ENCODE measurements around the gene SCP2. TPM values are rescaled to one million over a fixed set of nuclear protein-coding genes. Genes with fewer than 3 reads are reported as not detected.

SCP2 gene
- total RNA-seq, 1 experiment from 2014 or later = 56.4 TPM

DNA sequence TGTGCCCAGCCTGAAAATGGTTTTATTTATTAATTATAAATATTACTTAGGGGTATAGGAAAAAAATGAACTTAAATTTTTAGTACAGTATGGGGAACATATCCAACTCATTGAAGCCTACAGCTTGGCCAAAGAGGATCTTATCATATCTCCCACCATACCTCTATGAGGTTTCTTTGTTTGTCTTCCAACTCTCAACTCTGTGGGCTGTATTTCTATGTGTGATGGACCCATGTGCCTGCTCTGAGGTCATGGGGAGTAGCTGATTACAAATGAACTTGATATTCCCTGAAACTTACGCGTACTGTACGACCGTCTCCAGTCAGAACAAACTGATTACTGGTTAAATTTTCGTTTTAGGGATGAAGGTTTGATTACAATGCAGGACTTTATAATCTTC is 93.5 kb downstream of the SCP2 start:
- Mint-ChIP-seq H3K4me3 (no peak overlapping the region), H3K27ac (no peak overlapping the region), H3K4me1 (peaks cover 6% of the 10 kb centered on the region), H3K27me3 (ENCODE audit: low read depth) (no peaks in the 10 kb centered on the region), H3K36me3 (no peaks in the 10 kb centered on the region), H3K9me3 (no peaks in the 10 kb centered on the region)
- POLR2A ChIA-PET = no interaction called here
- CTCF ChIA-PET = no interaction called here
- ATAC-seq = no peak
- DNase-seq (ENCODE audit: low spot score) = no peak
- TF ChIP-seq SOX15 (CRISPR knock-in tag; IDR thresholded peaks at IDR 0.05) (no peak), RORB (CRISPR knock-in tag; IDR thresholded peaks at IDR 0.05) (no peak), SP1 (CRISPR knock-in tag; conservative IDR thresholded peaks at IDR 0.05) (no peak), MXD4 (CRISPR knock-in tag; IDR thresholded peaks at IDR 0.05; ENCODE audit: borderline replicate concordance) (no peak), TEAD4 (CRISPR knock-in tag; IDR thresholded peaks at IDR 0.05) (no peak), OVOL2 (CRISPR knock-in tag; IDR thresholded peaks at IDR 0.05; ENCODE audit: borderline replicate concordance) (no peak), ETV6 (CRISPR knock-in tag; IDR thresholded peaks at IDR 0.05) (no peak), CBFB (CRISPR knock-in tag; IDR thresholded peaks at IDR 0.05; ENCODE audit: low read depth) (no peak), CREM (CRISPR knock-in tag; IDR thresholded peaks at IDR 0.05) (no peak)
- TF ChIP-seq, protein P1, sequence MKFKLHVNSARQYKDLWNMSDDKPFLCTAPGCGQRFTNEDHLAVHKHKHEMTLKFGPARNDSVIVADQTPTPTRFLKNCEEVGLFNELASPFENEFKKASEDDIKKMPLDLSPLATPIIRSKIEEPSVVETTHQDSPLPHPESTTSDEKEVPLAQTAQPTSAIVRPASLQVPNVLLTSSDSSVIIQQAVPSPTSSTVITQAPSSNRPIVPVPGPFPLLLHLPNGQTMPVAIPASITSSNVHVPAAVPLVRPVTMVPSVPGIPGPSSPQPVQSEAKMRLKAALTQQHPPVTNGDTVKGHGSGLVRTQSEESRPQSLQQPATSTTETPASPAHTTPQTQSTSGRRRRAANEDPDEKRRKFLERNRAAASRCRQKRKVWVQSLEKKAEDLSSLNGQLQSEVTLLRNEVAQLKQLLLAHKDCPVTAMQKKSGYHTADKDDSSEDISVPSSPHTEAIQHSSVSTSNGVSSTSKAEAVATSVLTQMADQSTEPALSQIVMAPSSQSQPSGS (CRISPR knock-in tag; IDR thresholded peaks at IDR 0.05; ENCODE audit: borderline replicate concordance, low read depth) = no peak
- TF ChIP-seq, protein P2, sequence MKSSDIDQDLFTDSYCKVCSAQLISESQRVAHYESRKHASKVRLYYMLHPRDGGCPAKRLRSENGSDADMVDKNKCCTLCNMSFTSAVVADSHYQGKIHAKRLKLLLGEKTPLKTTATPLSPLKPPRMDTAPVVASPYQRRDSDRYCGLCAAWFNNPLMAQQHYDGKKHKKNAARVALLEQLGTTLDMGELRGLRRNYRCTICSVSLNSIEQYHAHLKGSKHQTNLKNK (CRISPR knock-in tag; IDR thresholded peaks at IDR 0.05) = no peak
- TF ChIP-seq, protein P3, sequence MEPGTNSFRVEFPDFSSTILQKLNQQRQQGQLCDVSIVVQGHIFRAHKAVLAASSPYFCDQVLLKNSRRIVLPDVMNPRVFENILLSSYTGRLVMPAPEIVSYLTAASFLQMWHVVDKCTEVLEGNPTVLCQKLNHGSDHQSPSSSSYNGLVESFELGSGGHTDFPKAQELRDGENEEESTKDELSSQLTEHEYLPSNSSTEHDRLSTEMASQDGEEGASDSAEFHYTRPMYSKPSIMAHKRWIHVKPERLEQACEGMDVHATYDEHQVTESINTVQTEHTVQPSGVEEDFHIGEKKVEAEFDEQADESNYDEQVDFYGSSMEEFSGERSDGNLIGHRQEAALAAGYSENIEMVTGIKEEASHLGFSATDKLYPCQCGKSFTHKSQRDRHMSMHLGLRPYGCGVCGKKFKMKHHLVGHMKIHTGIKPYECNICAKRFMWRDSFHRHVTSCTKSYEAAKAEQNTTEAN (CRISPR knock-in tag; IDR thresholded peaks at IDR 0.05) = no peak
- TF ChIP-seq, protein P4, sequence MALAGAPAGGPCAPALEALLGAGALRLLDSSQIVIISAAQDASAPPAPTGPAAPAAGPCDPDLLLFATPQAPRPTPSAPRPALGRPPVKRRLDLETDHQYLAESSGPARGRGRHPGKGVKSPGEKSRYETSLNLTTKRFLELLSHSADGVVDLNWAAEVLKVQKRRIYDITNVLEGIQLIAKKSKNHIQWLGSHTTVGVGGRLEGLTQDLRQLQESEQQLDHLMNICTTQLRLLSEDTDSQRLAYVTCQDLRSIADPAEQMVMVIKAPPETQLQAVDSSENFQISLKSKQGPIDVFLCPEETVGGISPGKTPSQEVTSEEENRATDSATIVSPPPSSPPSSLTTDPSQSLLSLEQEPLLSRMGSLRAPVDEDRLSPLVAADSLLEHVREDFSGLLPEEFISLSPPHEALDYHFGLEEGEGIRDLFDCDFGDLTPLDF (CRISPR knock-in tag; IDR thresholded peaks at IDR 0.05) = no peak
- TF ChIP-seq, protein P5, sequence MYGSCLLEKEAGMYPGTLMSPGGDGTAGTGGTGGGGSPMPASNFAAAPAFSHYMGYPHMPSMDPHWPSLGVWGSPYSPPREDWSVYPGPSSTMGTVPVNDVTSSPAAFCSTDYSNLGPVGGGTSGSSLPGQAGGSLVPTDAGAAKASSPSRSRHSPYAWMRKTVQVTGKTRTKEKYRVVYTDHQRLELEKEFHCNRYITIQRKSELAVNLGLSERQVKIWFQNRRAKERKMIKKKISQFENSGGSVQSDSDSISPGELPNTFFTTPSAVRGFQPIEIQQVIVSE (CRISPR knock-in tag; IDR thresholded peaks at IDR 0.05; ENCODE audit: borderline replicate concordance) = no peak

DNA sequence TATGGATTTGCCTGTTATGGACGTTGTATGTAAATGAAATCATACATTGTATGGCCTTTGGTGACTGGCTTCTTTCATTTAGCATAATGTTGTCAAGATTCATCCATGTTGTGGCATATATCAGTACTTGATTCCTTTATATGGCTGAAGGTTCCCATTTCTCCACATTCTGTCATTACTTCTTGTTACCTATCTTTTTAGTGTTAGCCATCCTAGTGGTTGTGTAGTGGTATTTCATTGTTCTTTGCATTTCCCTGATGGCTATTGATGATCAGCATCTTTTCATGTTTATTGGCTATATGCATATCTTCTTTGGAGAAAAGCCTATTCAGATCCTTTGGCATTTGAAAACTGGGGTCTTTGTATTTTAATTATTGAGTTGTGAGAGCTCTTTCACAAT is 95.1 kb downstream of the SCP2 start:
- Mint-ChIP-seq H3K4me1 (no peaks in the 10 kb centered on the region), H3K9me3 (no peaks in the 10 kb centered on the region), H3K27me3 (ENCODE audit: low read depth) (no peaks in the 10 kb centered on the region), H3K4me3 (no peak overlapping the region), H3K27ac (peak overlapping the region; percentile 61; the same call in 1 of the 2 replicates), H3K36me3 (no peaks in the 10 kb centered on the region)
- ATAC-seq (no peak), DNase-seq (ENCODE audit: low spot score) (no peak)
- ChIA-PET POLR2A (no interaction called here), CTCF (no interaction called here)
- TF ChIP-seq, protein P6, sequence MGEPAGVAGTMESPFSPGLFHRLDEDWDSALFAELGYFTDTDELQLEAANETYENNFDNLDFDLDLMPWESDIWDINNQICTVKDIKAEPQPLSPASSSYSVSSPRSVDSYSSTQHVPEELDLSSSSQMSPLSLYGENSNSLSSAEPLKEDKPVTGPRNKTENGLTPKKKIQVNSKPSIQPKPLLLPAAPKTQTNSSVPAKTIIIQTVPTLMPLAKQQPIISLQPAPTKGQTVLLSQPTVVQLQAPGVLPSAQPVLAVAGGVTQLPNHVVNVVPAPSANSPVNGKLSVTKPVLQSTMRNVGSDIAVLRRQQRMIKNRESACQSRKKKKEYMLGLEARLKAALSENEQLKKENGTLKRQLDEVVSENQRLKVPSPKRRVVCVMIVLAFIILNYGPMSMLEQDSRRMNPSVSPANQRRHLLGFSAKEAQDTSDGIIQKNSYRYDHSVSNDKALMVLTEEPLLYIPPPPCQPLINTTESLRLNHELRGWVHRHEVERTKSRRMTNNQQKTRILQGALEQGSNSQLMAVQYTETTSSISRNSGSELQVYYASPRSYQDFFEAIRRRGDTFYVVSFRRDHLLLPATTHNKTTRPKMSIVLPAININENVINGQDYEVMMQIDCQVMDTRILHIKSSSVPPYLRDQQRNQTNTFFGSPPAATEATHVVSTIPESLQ (CRISPR knock-in tag; IDR thresholded peaks at IDR 0.05) = no peak

DNA sequence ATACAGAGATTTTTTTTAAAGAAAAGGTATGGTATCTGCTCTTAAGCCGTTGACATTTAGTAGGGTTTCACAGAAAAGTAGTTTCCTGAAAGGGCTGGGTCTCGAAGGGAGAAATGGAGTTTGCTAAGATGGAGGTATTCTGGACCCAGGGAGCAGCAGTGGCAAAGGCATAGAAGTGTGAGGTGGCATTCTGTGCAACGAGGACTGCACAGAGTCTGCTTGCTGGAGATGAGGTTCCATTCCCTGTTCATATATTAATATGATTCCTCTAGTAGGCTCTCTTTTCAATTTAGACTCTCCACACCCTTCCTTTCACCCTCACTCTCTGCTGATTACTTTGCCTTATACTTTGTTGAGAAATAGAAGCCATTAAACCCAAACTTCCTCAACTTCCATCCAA is 96.5 kb downstream of the SCP2 start:
- no peak for TF ChIP-seq RORB (CRISPR knock-in tag; IDR thresholded peaks at IDR 0.05)
- TF ChIP-seq, protein P5 (CRISPR knock-in tag; IDR thresholded peaks at IDR 0.05; ENCODE audit: borderline replicate concordance) = no peak
- TF ChIP-seq ZBTB21 (CRISPR knock-in tag; IDR thresholded peaks at IDR 0.05; ENCODE audit: borderline replicate concordance) = no peak
- no peak for TF ChIP-seq HMGA2 (CRISPR knock-in tag; IDR thresholded peaks at IDR 0.05)
- no peak for TF ChIP-seq TP53 (CRISPR knock-in tag; IDR thresholded peaks at IDR 0.05)
- TF ChIP-seq, protein P7, sequence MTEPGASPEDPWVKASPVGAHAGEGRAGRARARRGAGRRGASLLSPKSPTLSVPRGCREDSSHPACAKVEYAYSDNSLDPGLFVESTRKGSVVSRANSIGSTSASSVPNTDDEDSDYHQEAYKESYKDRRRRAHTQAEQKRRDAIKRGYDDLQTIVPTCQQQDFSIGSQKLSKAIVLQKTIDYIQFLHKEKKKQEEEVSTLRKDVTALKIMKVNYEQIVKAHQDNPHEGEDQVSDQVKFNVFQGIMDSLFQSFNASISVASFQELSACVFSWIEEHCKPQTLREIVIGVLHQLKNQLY (CRISPR knock-in tag; IDR thresholded peaks at IDR 0.05) = no peak
- CTCF ChIA-PET = no interaction called here
- ATAC-seq (no peak), DNase-seq (ENCODE audit: low spot score) (no peak)
- H3K9me3 Mint-ChIP-seq = no peaks in the 10 kb centered on the region
- no peak overlapping the region for H3K4me3 Mint-ChIP-seq
- no peaks in the 10 kb centered on the region for H3K36me3 Mint-ChIP-seq
- H3K4me1 Mint-ChIP-seq = no peaks in the 10 kb centered on the region
- H3K27ac Mint-ChIP-seq = no peak overlapping the region
- POLR2A ChIA-PET = no interaction called here
- no peaks in the 10 kb centered on the region for H3K27me3 Mint-ChIP-seq (ENCODE audit: low read depth)
